K562 (cell line): ENCODE data around the gene FRMD7. TPM values are rescaled to one million over a fixed set of nuclear protein-coding genes. Genes with fewer than 3 reads are reported as not detected.

ENCODE experiments used
- ATAC-seq: fragments of 200-7000 bp; cut with Tn5 transposase; 3 replicates; pipeline ENCODE4 v1.9.1; 2020; ENCODE audit warnings: moderate library complexity
- BruUV-seq: library from RNA; stranded (reverse); fragments of 400-500 nt; replicated peaks from 2 replicates; lab custom pipeline; 2021; lab: Mats Ljungman, UMichigan
- CTCF ChIA-PET: fragments of 300-600 bp; formaldehyde crosslinking; extraction: SDS; loops from one replicate; lab custom pipeline; 2021; ENCODE audit warnings: low intra/inter-chr PET ratio; lab: Yijun Ruan, JAX
- POLR2A ChIA-PET: fragments of 300-600, 350-650 bp; sonication (Branson Sonifier 250); formaldehyde crosslinking; extraction: SDS; loops from one replicate; lab custom pipeline; 2021; ENCODE audit warnings: antibody characterized with exemption, inconsistent platforms; lab: Yijun Ruan, JAX
- DNase-seq, 4 experiments: peaks; one replicate each; pipeline versions ENCODE4 v3.0.0 to v3.0.0-alpha.2; 2011 to 2018; ENCODE audit warnings: low spot score in 3 of 4, mixed read lengths in 3 of 4; ENCODE audit errors: extremely low read depth in 1 of 4
- FAIRE-seq: peaks from 2 replicates; lab custom pipeline; 2011; peaks lifted over from hg19 to GRCh38; lab: Jason Lieb, UNC
- H2AFZ ChIP-seq: 2 replicates; pipeline ENCODE4 v1.6.0; 2011; ENCODE audit warnings: low read depth, low read length, control low read depth, inconsistent platforms
- H3K27ac ChIP-seq: fragments of 200-600 bp; 3 replicates; pipeline ENCODE4 v1.8.0; 2011; ENCODE audit warnings: low read depth, mild to moderate bottlenecking, control low read depth, inconsistent platforms, low read length, moderate library complexity, mixed read lengths; ENCODE audit errors: extremely low read depth
- H3K27me3 ChIP-seq, 2 experiments: fragments of 300-600 bp in 1 of 2; 2 replicates in 1 of 2; 3 replicates in 1 of 2; pipeline versions ENCODE4 v1.6.0 to v1.8.0; 2011; ENCODE audit warnings: inconsistent platforms in 2 of 2, low read length in 2 of 2, mild to moderate bottlenecking in 1 of 2, mixed read lengths in 1 of 2, moderate library complexity in 1 of 2; ENCODE audit not compliant: control insufficient read depth in 2 of 2, insufficient read depth in 2 of 2
- H3K36me3 ChIP-seq: fragments of 300-600 bp; 3 replicates; pipeline ENCODE4 v1.8.0; 2011; ENCODE audit warnings: mild to moderate bottlenecking, low read length, inconsistent platforms; ENCODE audit not compliant: control insufficient read depth, insufficient read depth
- H3K4me1 ChIP-seq, 2 experiments: fragments of 200-600 bp in 1 of 2; replicated peaks in 1 of 2; 2 replicates in 1 of 2; 3 replicates in 1 of 2; pipeline versions ENCODE4 v1.5.1 to v1.8.0; 2011; ENCODE audit warnings: inconsistent platforms in 2 of 2, low read length in 2 of 2, mild to moderate bottlenecking in 1 of 2, mixed read lengths in 1 of 2, moderate library complexity in 1 of 2; ENCODE audit not compliant: control insufficient read depth in 2 of 2, insufficient read depth in 2 of 2
- H3K4me2 ChIP-seq: 2 replicates; pipeline ENCODE4 v1.6.1; 2011; ENCODE audit warnings: low read length, control low read depth, inconsistent platforms, mixed read lengths; ENCODE audit not compliant: insufficient read depth
- H3K4me3 ChIP-seq: fragments of 200-600 bp; sonication (generic), shearing (Covaris generic); 2 replicates; pipeline ENCODE4 v1.5.1; 2016; ENCODE audit warnings: control low read depth, inconsistent platforms
- H3K79me2 ChIP-seq: fragments of 200-600 bp; 3 replicates; pipeline ENCODE4 v1.8.0; 2011; ENCODE audit warnings: low read length, inconsistent platforms; ENCODE audit not compliant: control insufficient read depth, insufficient read depth
- H3K9ac ChIP-seq, 2 experiments: 2 replicates each; pipeline versions ENCODE4 v1.6.0 to v1.6.1; 2011; ENCODE audit warnings: low read depth in 2 of 2, low read length in 2 of 2, control low read depth in 1 of 2, inconsistent platforms in 1 of 2, mild to moderate bottlenecking in 1 of 2, mixed read lengths in 1 of 2; ENCODE audit not compliant: insufficient read depth in 1 of 2
- H3K9me1 ChIP-seq: one replicate; pipeline ENCODE4 v1.6.0; 2011; ENCODE audit warnings: inconsistent platforms, mild to moderate bottlenecking, low read length, moderate library complexity; ENCODE audit not compliant: control insufficient read depth, insufficient read depth
- H3K9me3 ChIP-seq: replicated peaks from 2 replicates; pipeline ENCODE4 v1.5.1; 2011; ENCODE audit warnings: low read depth, low read length, inconsistent platforms; ENCODE audit not compliant: control insufficient read depth, insufficient read depth
- H4K20me1 ChIP-seq: replicated peaks from 2 replicates; pipeline ENCODE4 v1.6.1; 2011; ENCODE audit warnings: low read length, inconsistent platforms, mixed read lengths; ENCODE audit not compliant: control insufficient read depth, insufficient read depth
- BHLHE40 ChIP-seq: IDR thresholded peaks from 2 replicates; pipeline ENCODE4 v1.6.1; 2011; ENCODE audit warnings: low read length, improper control_type of control experiment
- COPS2 ChIP-seq: fragments of 450-650 bp; conservative IDR thresholded peaks from 2 replicates; pipeline ENCODE4 v1.6.1; 2016; ENCODE audit warnings: mild to moderate bottlenecking, moderate library complexity
- DACH1 ChIP-seq: fragments of 450-650 bp; IDR thresholded peaks from 2 replicates; pipeline ENCODE4 v1.6.1; 2018; ENCODE audit not compliant: partially characterized antibody
- EP300 ChIP-seq: IDR thresholded peaks from 2 replicates; pipeline ENCODE4 v1.6.1; 2012; ENCODE audit warnings: low read length, improper control_type of control experiment
- FOXA1 ChIP-seq: fragments of 450-650 bp; IDR thresholded peaks from 2 replicates; pipeline ENCODE4 v1.6.1; 2016; ENCODE audit warnings: mild to moderate bottlenecking, borderline replicate concordance
- FOXA3 ChIP-seq, 2 experiments: fragments of 450-650 bp in 1 of 2; sonication (generic) in 1 of 2; formaldehyde crosslinking; IDR thresholded peaks in 1 of 2; conservative IDR thresholded peaks in 1 of 2; 2 replicates each; pipeline versions ENCODE4 v1.4.0 to v1.8.0; 2020 to 2022; ENCODE audit warnings: mild to moderate bottlenecking in 2 of 2, missing genetic modification reagents in 1 of 2
- HNRNPLL ChIP-seq: fragments of 200-400 bp; formaldehyde crosslinking; IDR thresholded peaks from 2 replicates; pipeline ENCODE4 v1.6.1; 2017; ENCODE audit warnings: low read length, low read depth, mild to moderate bottlenecking; ENCODE audit not compliant: poor library complexity, severe bottlenecking
- PHF20 ChIP-seq: fragments of 450-650 bp; IDR thresholded peaks from 2 replicates; pipeline ENCODE4 v1.6.1; 2018; ENCODE audit not compliant: partially characterized antibody
- PML ChIP-seq: IDR thresholded peaks from 2 replicates; pipeline ENCODE4 v1.6.1; 2012; ENCODE audit warnings: low read length, inconsistent platforms
- RAD21 ChIP-seq, 2 experiments: fragments of 250-450 bp in 1 of 2; fragments of 450-650 bp in 1 of 2; sonication (Bioruptor Pico) in 1 of 2; formaldehyde crosslinking in 1 of 2; IDR thresholded peaks in 1 of 2; conservative IDR thresholded peaks in 1 of 2; 2 replicates each; pipeline versions ENCODE4 v1.4.0 to v1.8.0; 2020 to 2022; ENCODE audit warnings: mild to moderate bottlenecking in 2 of 2, moderate library complexity in 1 of 2
- SMARCB1 ChIP-seq: IDR thresholded peaks from 2 replicates; pipeline ENCODE4 v1.6.1; 2011; ENCODE audit warnings: improper control_type of control experiment, low read depth; ENCODE audit not compliant: insufficient read length
- SRSF1 ChIP-seq: fragments of 200-400 bp; formaldehyde crosslinking; IDR thresholded peaks from 2 replicates; pipeline ENCODE4 v1.6.1; 2017; ENCODE audit warnings: mild to moderate bottlenecking, low read depth, low read length, moderate library complexity
- TRIM24 ChIP-seq, 2 experiments: fragments of 450-650 bp; IDR thresholded peaks; 2 replicates each; pipeline ENCODE4 v1.6.1; 2016
- WHSC1 ChIP-seq: IDR thresholded peaks from one replicate; pipeline ENCODE4 v1.6.1; 2012; ENCODE audit warnings: low read length, control low read depth, inconsistent platforms
- ZEB2 ChIP-seq: fragments of 450-650 bp; IDR thresholded peaks from 2 replicates; pipeline ENCODE4 v1.6.1; 2016
- ZNF165 ChIP-seq: fragments of 250-450 bp; sonication (Bioruptor Pico); IDR thresholded peaks from 2 replicates; pipeline ENCODE4 v1.4.0; 2020; ENCODE audit warnings: borderline replicate concordance
- ZNF224 ChIP-seq: sonication (generic); formaldehyde crosslinking; IDR thresholded peaks from 2 replicates; pipeline ENCODE4 v1.8.0; 2022; ENCODE audit warnings: mild to moderate bottlenecking, missing genetic modification reagents
- ZNF347 ChIP-seq: fragments of 450-650 bp; formaldehyde crosslinking; IDR thresholded peaks from 2 replicates; pipeline ENCODE4 v1.4.0; 2020; ENCODE audit warnings: low read depth, mild to moderate bottlenecking, moderate library complexity
- ZNF77 ChIP-seq: fragments of 250-450 bp; sonication (Bioruptor Pico); IDR thresholded peaks from 2 replicates; pipeline ENCODE4 v1.5.0; 2020
- in situ Hi-C: fragments of 300-500 bp; cut with MboI; formaldehyde crosslinking; loops from 4 replicates; pipeline ENCODE4 v1.15.0; 2018; ENCODE audit warnings: inconsistent platforms, mixed read lengths
- intact Hi-C: fragments of 100-400 bp; cut with micrococcal nuclease; formaldehyde crosslinking; loops from 2 replicates; pipeline ENCODE4 v1.14.2; 2022
- polyA plus RNA-seq, 8 experiments: library from polyadenylated mRNA; depleted of rRNA in 4 of 8; stranded (reverse) in 5 of 8; unstranded in 3 of 8; fragments of >200 nt; fragmentation: Nextera tagmentation in 2 of 8; fragmentation: Illumina TruSeq in 1 of 8; extraction: Ambion mirVana in 2 of 8; extraction: Trizol in 1 of 8; gene quantifications; 2 replicates each; pipeline versions ENCODE4 v1.2.1 to v1.2.3, GENCODE V29; 2011 to 2014; ENCODE audit warnings: inconsistent platforms in 1 of 8, missing spikeins in 1 of 8
- total RNA-seq, 7 experiments: library from RNA; depleted of rRNA in 6 of 7; stranded (reverse); fragments of >200 nt in 6 of 7; fragmentation: Illumina TruSeq in 2 of 7; extraction: Trizol in 2 of 7; gene quantifications; 2 replicates each; pipeline versions ENCODE4 v1.2.1 to v1.2.3, GENCODE V29; 2011 to 2021; ENCODE audit warnings: low replicate concordance in 1 of 7
- TF ChIP-seq, protein P1 (sequence below), 3 experiments: IDR thresholded peaks in 2 of 3; conservative IDR thresholded peaks in 1 of 3; 2 replicates each; pipeline ENCODE4 v1.5.1; 2011 to 2012; ENCODE audit warnings: low read length in 3 of 3, mild to moderate bottlenecking in 3 of 3, control low read depth in 2 of 3, improper control_type of control experiment in 1 of 3, inconsistent platforms in 1 of 3, low read depth in 1 of 3, mixed read lengths in 1 of 3, moderate library complexity in 1 of 3; ENCODE audit not compliant: insufficient read depth in 2 of 3
- TF ChIP-seq, protein P2 (sequence below), 2 experiments: IDR thresholded peaks; 2 replicates each; pipeline ENCODE4 v1.6.1; 2011; ENCODE audit warnings: borderline replicate concordance in 1 of 2, control low read depth in 1 of 2, low read depth in 1 of 2, low read length in 1 of 2, mild to moderate bottlenecking in 1 of 2, mixed read lengths in 1 of 2, moderate library complexity in 1 of 2; ENCODE audit not compliant: insufficient read depth in 1 of 2, insufficient read length in 1 of 2, poor library complexity in 1 of 2, severe bottlenecking in 1 of 2; ENCODE audit errors: extremely low read depth in 1 of 2

Gene FRMD7
- total and polyA plus RNA-seq, 9 of the 15 experiments (the other 6 are each of a cell fraction or from before 2014, with no cell fraction given): 0.06 to 0.09 TPM; not detected in 7

DNA sequence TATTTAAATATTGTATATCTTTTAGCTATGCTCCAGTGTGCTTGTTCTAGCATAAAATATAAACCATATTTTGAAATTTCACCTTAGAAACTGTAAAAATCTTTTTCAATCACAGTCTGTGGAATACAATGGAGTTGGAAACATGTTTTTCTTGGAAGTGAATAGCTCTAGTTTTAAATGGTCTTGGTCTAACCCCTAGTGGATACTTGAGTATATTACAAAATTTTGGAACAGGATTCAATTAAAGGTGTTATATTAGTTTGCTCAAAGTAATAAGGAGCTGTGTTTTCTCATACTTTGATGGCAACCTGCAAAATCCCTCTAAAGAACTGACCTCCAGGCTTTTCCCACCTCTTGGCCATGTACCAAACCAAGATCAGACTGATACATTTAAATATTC is 56.6 kb downstream of the FRMD7 start:
- peaks cover 82% of the 10 kb centered on the region for H3K36me3 ChIP-seq
- no peaks in the 10 kb centered on the region for H3K79me2 ChIP-seq
- POLR2A ChIA-PET: no interaction called here
- H3K4me2 ChIP-seq: no peak overlapping the region
- in situ Hi-C loops: loop anchor here (5.0 kb wide), 1 partner anchor 229 kb away; no protein-coding TSS in a partner anchor
- no peak overlapping the region for H2AFZ ChIP-seq
- no peaks in the 10 kb centered on the region for H3K4me1 ChIP-seq
- no peaks in the 10 kb centered on the region for H4K20me1 ChIP-seq
- H3K4me3 ChIP-seq: no peak overlapping the region
- CTCF ChIA-PET: interaction anchor here (1.2 kb wide), 2 partner anchors 217 to 230 kb away, joined by 8 read pairs; no protein-coding TSS in a partner anchor
- no peaks in the 10 kb centered on the region for H3K9me1 ChIP-seq
- H3K27me3 ChIP-seq: no peaks in the 10 kb centered on the region
- peak in 3 of 4 experiments; percentile 7 to 14 (median 10) for DNase-seq
- no TSS peak for BruUV-seq
- no peaks in the 10 kb centered on the region for H3K9me3 ChIP-seq
- FAIRE-seq: no peak
- peak; percentile 64 for ATAC-seq
- intact Hi-C loops: loop anchor here (2.0 to 5.0 kb wide), 3 partner anchors 54 to 229 kb away; no protein-coding TSS in a partner anchor
- no peak overlapping the region for H3K9ac ChIP-seq
- H3K27ac ChIP-seq: no peak overlapping the region
- TF ChIP-seq, protein P1, sequence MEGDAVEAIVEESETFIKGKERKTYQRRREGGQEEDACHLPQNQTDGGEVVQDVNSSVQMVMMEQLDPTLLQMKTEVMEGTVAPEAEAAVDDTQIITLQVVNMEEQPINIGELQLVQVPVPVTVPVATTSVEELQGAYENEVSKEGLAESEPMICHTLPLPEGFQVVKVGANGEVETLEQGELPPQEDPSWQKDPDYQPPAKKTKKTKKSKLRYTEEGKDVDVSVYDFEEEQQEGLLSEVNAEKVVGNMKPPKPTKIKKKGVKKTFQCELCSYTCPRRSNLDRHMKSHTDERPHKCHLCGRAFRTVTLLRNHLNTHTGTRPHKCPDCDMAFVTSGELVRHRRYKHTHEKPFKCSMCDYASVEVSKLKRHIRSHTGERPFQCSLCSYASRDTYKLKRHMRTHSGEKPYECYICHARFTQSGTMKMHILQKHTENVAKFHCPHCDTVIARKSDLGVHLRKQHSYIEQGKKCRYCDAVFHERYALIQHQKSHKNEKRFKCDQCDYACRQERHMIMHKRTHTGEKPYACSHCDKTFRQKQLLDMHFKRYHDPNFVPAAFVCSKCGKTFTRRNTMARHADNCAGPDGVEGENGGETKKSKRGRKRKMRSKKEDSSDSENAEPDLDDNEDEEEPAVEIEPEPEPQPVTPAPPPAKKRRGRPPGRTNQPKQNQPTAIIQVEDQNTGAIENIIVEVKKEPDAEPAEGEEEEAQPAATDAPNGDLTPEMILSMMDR (IDR thresholded peaks at IDR 0.05 in 2 of 3, conservative IDR thresholded peaks at IDR 0.05 in 1 of 3; ENCODE audit: insufficient read depth in 2 of 3, low read depth in 1 of 3, low read length in 3 of 3): peak in 2 of 3 experiments; percentile 22 to 52; a peak in 3 of 6 replicates
- no peak for TF ChIP-seq PHF20
- no peak for TF ChIP-seq TRIM24 (IDR thresholded peaks at IDR 0.05)
- no peak for TF ChIP-seq HNRNPLL
- no peak for TF ChIP-seq ZNF165 (CRISPR knock-in tag)
- TF ChIP-seq, protein P2, sequence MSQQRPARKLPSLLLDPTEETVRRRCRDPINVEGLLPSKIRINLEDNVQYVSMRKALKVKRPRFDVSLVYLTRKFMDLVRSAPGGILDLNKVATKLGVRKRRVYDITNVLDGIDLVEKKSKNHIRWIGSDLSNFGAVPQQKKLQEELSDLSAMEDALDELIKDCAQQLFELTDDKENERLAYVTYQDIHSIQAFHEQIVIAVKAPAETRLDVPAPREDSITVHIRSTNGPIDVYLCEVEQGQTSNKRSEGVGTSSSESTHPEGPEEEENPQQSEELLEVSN (IDR thresholded peaks at IDR 0.05; ENCODE audit: borderline replicate concordance in 1 of 2, extremely low read depth in 1 of 2, insufficient read depth in 1 of 2, insufficient read length in 1 of 2, low read depth in 1 of 2, low read length in 1 of 2, poor library complexity in 1 of 2, severe bottlenecking in 1 of 2): no peak
- TF ChIP-seq SRSF1: no peak
- TF ChIP-seq RAD21 (CRISPR knock-in tag; conservative IDR thresholded peaks at IDR 0.05 in 1 of 2, IDR thresholded peaks at IDR 0.05 in 1 of 2): peak; percentile 35 to 61
- TF ChIP-seq BHLHE40: no peak
- TF ChIP-seq FOXA1: no peak
- TF ChIP-seq ZNF347 (CRISPR knock-in tag): no peak
- no peak for TF ChIP-seq ZNF224 (CRISPR knock-in tag)
- no peak for TF ChIP-seq EP300
- no peak for TF ChIP-seq COPS2
- no peak for TF ChIP-seq PML
- TF ChIP-seq DACH1: no peak
- TF ChIP-seq FOXA3 (CRISPR knock-in tag; conservative IDR thresholded peaks at IDR 0.05 in 1 of 2, IDR thresholded peaks at IDR 0.05 in 1 of 2): no peak
- no peak for TF ChIP-seq WHSC1
- no peak for TF ChIP-seq ZNF77 (CRISPR knock-in tag)
- no peak for TF ChIP-seq ZEB2
- no peak for TF ChIP-seq SMARCB1
